CD14-positive monocyte (primary cell): ENCODE results near the gene ITIH3. TPM values are rescaled to one million over a fixed set of nuclear protein-coding genes. Genes with fewer than 3 reads are reported as not detected.

Experiments used
- DNase-seq, 3 donors: peaks; one replicate each; pipeline ENCODE4 v3.0.0-alpha.2; 2011 to 2022
- H2AFZ ChIP-seq: 2 replicates; pipeline ENCODE4 v1.6.0; 2012; ENCODE audit warnings: mild to moderate bottlenecking, low read depth, low read length, inconsistent platforms; ENCODE audit not compliant: insufficient read depth, poor library complexity, severe bottlenecking
- H3K27ac ChIP-seq, 2 donors: 1 replicate in 1 of 2; 2 replicates in 1 of 2; pipeline ENCODE4 v1.5.1; 2012 to 2013; ENCODE audit warnings: low read length in 2 of 2, control low read depth in 1 of 2, inconsistent platforms in 1 of 2, low read depth in 1 of 2, mild to moderate bottlenecking in 1 of 2
- H3K27me3 ChIP-seq, 2 donors: one replicate each; pipeline versions ENCODE4 v1.6.0 to v1.6.1; 2011 to 2013; ENCODE audit warnings: low read length in 2 of 2; ENCODE audit not compliant: control insufficient read depth in 2 of 2, insufficient read depth in 2 of 2
- H3K36me3 ChIP-seq, 2 donors: replicated peaks in 1 of 2; 1 replicate in 1 of 2; 2 replicates in 1 of 2; pipeline versions ENCODE4 v1.5.1 to v1.6.1; 2012 to 2013; ENCODE audit warnings: low read length in 2 of 2, control low read depth in 1 of 2, inconsistent platforms in 1 of 2, mild to moderate bottlenecking in 1 of 2; ENCODE audit not compliant: insufficient read depth in 2 of 2, control insufficient read depth in 1 of 2
- H3K4me1 ChIP-seq, 2 donors: 1 replicate in 1 of 2; 2 replicates in 1 of 2; pipeline versions ENCODE4 v1.5.1 to v1.6.1; 2012 to 2013; ENCODE audit warnings: low read length in 2 of 2, control low read depth in 1 of 2, inconsistent platforms in 1 of 2, mild to moderate bottlenecking in 1 of 2, moderate library complexity in 1 of 2; ENCODE audit not compliant: insufficient read depth in 2 of 2, control insufficient read depth in 1 of 2
- H3K4me2 ChIP-seq: replicated peaks from 2 replicates; pipeline ENCODE3; 2012; ENCODE audit warnings: low read length, moderate library complexity, mild to moderate bottlenecking; ENCODE audit not compliant: poor library complexity, severe bottlenecking; ENCODE audit errors: extremely low read depth
- H3K4me3 ChIP-seq, 3 experiments: fragments of 200-600 bp in 1 of 3; sonication (generic) in 1 of 3; replicated peaks in 1 of 3; 1 replicate in 2 of 3; 2 replicates in 1 of 3; pipeline ENCODE4 v1.5.1; 2011 to 2013; ENCODE audit warnings: low read length in 3 of 3, mild to moderate bottlenecking in 3 of 3, control low read depth in 2 of 3, low read depth in 2 of 3, inconsistent platforms in 1 of 3, moderate library complexity in 1 of 3
- H3K79me2 ChIP-seq: 2 replicates; pipeline ENCODE4 v1.6.0; 2012; ENCODE audit warnings: mild to moderate bottlenecking, control low read depth, inconsistent platforms, low read length, moderate library complexity; ENCODE audit not compliant: insufficient read depth
- H3K9ac ChIP-seq: 2 replicates; pipeline ENCODE4 v1.6.0; 2017; ENCODE audit warnings: low read length, mild to moderate bottlenecking; ENCODE audit not compliant: insufficient read depth, poor library complexity, severe bottlenecking
- H3K9me3 ChIP-seq, 2 donors: replicated peaks in 1 of 2; 1 replicate in 1 of 2; 2 replicates in 1 of 2; pipeline versions ENCODE4 v1.5.1 to v1.6.1; 2012 to 2013; ENCODE audit warnings: low read length in 2 of 2, control low read depth in 1 of 2; ENCODE audit not compliant: control insufficient read depth in 1 of 2, insufficient read depth in 1 of 2
- H4K20me1 ChIP-seq: 2 replicates; pipeline ENCODE4 v1.6.0; 2012; ENCODE audit warnings: mild to moderate bottlenecking, low read length, control low read depth, moderate library complexity; ENCODE audit not compliant: insufficient read depth
- H3K27ac Mint-ChIP-seq, 7 donors: one replicate each; pipeline ENCODE4 v1.8.0; 2020; ENCODE audit warnings: mild to moderate bottlenecking in 7 of 7, mixed read lengths in 7 of 7, moderate library complexity in 6 of 7, inconsistent platforms in 2 of 7
- H3K27me3 Mint-ChIP-seq, 3 donors: one replicate each; pipeline ENCODE4 v1.8.0; 2021 to 2022; ENCODE audit warnings: low read depth in 3 of 3, mild to moderate bottlenecking in 3 of 3, mixed read lengths in 3 of 3, moderate library complexity in 3 of 3, inconsistent platforms in 1 of 3
- H3K36me3 Mint-ChIP-seq, 2 donors: one replicate each; pipeline ENCODE4 v1.8.0; 2020; ENCODE audit warnings: mixed read lengths in 2 of 2, inconsistent platforms in 1 of 2, mild to moderate bottlenecking in 1 of 2
- H3K4me1 Mint-ChIP-seq: one replicate; pipeline ENCODE4 v1.8.0; 2020; ENCODE audit warnings: mild to moderate bottlenecking, mixed read lengths
- H3K4me3 Mint-ChIP-seq, 2 donors: one replicate each; pipeline ENCODE4 v1.8.0; 2020; ENCODE audit warnings: mild to moderate bottlenecking in 2 of 2, mixed read lengths in 2 of 2, moderate library complexity in 1 of 2
- H3K9me3 Mint-ChIP-seq, 7 donors: one replicate each; pipeline ENCODE4 v1.8.0; 2020 to 2022; ENCODE audit warnings: mixed read lengths in 7 of 7, mild to moderate bottlenecking in 6 of 7, moderate library complexity in 6 of 7, inconsistent platforms in 2 of 7
- WGBS: methylation state at CpG from one replicate; pipeline ENCODE4 v1.1.5; 2013; ENCODE audit warnings: missing lambda C conversion rate; ENCODE audit not compliant: insufficient coverage; 5-methylcytosine and 5-hydroxymethylcytosine counted together
- intact Hi-C, 2 donors: fragments of 100-400 bp; cut with micrococcal nuclease; formaldehyde crosslinking; loops; one replicate each; pipeline versions ENCODE4 v1.15.0 to v1.15.1; 2023
- polyA plus RNA-seq, 3 donors: library from polyadenylated mRNA; depleted of rRNA in 1 of 3; unstranded in 2 of 3; stranded (reverse) in 1 of 3; fragments of 300-500 nt in 2 of 3; fragments of >200 nt in 1 of 3; fragmentation: Illumina TruSeq in 2 of 3; gene quantifications; 1 replicate in 2 of 3; 2 replicates in 1 of 3; pipeline ENCODE4 v1.2.3, GENCODE V29; 2012 to 2021
- TF ChIP-seq, protein P1 (sequence below): fragments of 200-600 bp; IDR thresholded peaks from one replicate; pipeline ENCODE4 v1.8.0; 2022; ENCODE audit warnings: antibody characterized with exemption, mild to moderate bottlenecking

Gene ITIH3
- polyA plus RNA-seq, 3 donors: 0.07 TPM; not detected in 2

- Mint-ChIP-seq H3K9me3 (no peaks in the 10 kb centered on the region), H3K27ac (peak overlapping the region in 1 of 7 donors; percentile 51), H3K4me3 (no peak overlapping the region), H3K36me3 (peaks cover 73 to 87% of the 10 kb centered on the region in 2 donors), H3K27me3 (peaks cover 0 to 2% (median 0%) of the 10 kb centered on the region in 3 donors), H3K4me1 (peaks cover 39% of the 10 kb centered on the region)
- Histone ChIP-seq H3K79me2 (no peaks in the 10 kb centered on the region), H3K36me3 (peaks cover 59 to 82% of the 10 kb centered on the region in 2 donors), H3K27me3 (no peaks in the 10 kb centered on the region), H2AFZ (no peak overlapping the region), H3K9me3 (no peaks in the 10 kb centered on the region), H4K20me1 (no peaks in the 10 kb centered on the region), H3K4me3 (no peak overlapping the region), H3K4me2 (no peak overlapping the region), H3K9ac (no peak overlapping the region), H3K4me1 (peaks cover 33 to 36% of the 10 kb centered on the region in 2 donors), H3K27ac (no peak overlapping the region)
- DNase-seq: no peak
- intact Hi-C loops: loop anchor here in 1 of 2 donors (10.0 kb wide), 1 partner anchor 228 kb away; no protein-coding TSS in a partner anchor
- TF ChIP-seq, protein P1, sequence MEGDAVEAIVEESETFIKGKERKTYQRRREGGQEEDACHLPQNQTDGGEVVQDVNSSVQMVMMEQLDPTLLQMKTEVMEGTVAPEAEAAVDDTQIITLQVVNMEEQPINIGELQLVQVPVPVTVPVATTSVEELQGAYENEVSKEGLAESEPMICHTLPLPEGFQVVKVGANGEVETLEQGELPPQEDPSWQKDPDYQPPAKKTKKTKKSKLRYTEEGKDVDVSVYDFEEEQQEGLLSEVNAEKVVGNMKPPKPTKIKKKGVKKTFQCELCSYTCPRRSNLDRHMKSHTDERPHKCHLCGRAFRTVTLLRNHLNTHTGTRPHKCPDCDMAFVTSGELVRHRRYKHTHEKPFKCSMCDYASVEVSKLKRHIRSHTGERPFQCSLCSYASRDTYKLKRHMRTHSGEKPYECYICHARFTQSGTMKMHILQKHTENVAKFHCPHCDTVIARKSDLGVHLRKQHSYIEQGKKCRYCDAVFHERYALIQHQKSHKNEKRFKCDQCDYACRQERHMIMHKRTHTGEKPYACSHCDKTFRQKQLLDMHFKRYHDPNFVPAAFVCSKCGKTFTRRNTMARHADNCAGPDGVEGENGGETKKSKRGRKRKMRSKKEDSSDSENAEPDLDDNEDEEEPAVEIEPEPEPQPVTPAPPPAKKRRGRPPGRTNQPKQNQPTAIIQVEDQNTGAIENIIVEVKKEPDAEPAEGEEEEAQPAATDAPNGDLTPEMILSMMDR: no peak
- whole genome bisulfite sequencing: 20% methylated on average over 5 of the region's 15 CpGs
These were observed 51.9 kb downstream of the ITIH3 start for GRCh38 chr3:52846432-52846965.

GRCh38 chr3:52847241-52847640 lies 52.6 kb downstream of the ITIH3 start:
- peaks cover 72 to 87% of the 10 kb centered on the region in 2 donors for H3K36me3 Mint-ChIP-seq
- no peaks in the 10 kb centered on the region for H3K27me3 ChIP-seq
- H3K9ac ChIP-seq: no peak overlapping the region
- no peak for DNase-seq
- no peak overlapping the region for H2AFZ ChIP-seq
- H3K4me1 ChIP-seq: peaks cover 32 to 35% of the 10 kb centered on the region in 2 donors
- no peak overlapping the region for H3K4me3 Mint-ChIP-seq
- no peaks in the 10 kb centered on the region for H3K9me3 ChIP-seq
- H3K27ac ChIP-seq: no peak overlapping the region
- no peak overlapping the region for H3K4me2 ChIP-seq
- WGBS: 100% methylated on average over 5 of the region's 6 CpGs
- no peaks in the 10 kb centered on the region for H3K9me3 Mint-ChIP-seq
- no peaks in the 10 kb centered on the region for H4K20me1 ChIP-seq
- H3K79me2 ChIP-seq: no peaks in the 10 kb centered on the region
- no peak overlapping the region for H3K27ac Mint-ChIP-seq
- peaks cover 39% of the 10 kb centered on the region for H3K4me1 Mint-ChIP-seq
- H3K36me3 ChIP-seq: peaks cover 59 to 82% of the 10 kb centered on the region in 2 donors
- intact Hi-C loops: loop anchor here in 1 of 2 donors (10.0 kb wide), 1 partner anchor 228 kb away; no protein-coding TSS in a partner anchor
- TF ChIP-seq, protein P1: no peak
- H3K4me3 ChIP-seq: no peak overlapping the region
- H3K27me3 Mint-ChIP-seq: peaks cover 0 to 2% (median 0%) of the 10 kb centered on the region in 3 donors
